H9 (cell line): ENCODE measurements around the gene APOBEC3A. TPM values are rescaled to one million over a fixed set of nuclear protein-coding genes. Genes with fewer than 3 reads are reported as not detected.

Experiments
- DNase-seq: peaks from one replicate; pipeline ENCODE4 v3.0.0-alpha.2; 2017
- H2AFZ ChIP-seq: one replicate; pipeline ENCODE4 v1.6.1; 2013; ENCODE audit warnings: mild to moderate bottlenecking, low read length, control low read depth, moderate library complexity
- H2AK5ac ChIP-seq: 2 replicates; pipeline ENCODE4 v1.6.1; 2013; ENCODE audit warnings: low read length, control low read depth, mixed read lengths; ENCODE audit not compliant: insufficient read length
- H2BK120ac ChIP-seq: one replicate; pipeline ENCODE4 v1.6.1; 2013; ENCODE audit warnings: low read depth, mild to moderate bottlenecking, low read length, control low read depth, inconsistent platforms; ENCODE audit not compliant: poor library complexity, severe bottlenecking
- H2BK12ac ChIP-seq: 2 replicates; pipeline ENCODE4 v1.6.1; 2013; ENCODE audit warnings: low read length, control low read depth, mixed read lengths, low read depth; ENCODE audit not compliant: insufficient read length
- H2BK15ac ChIP-seq: 2 replicates; pipeline ENCODE4 v1.6.1; 2013; ENCODE audit warnings: low read depth, low read length, control low read depth
- H2BK20ac ChIP-seq: one replicate; pipeline ENCODE4 v1.6.1; 2013; ENCODE audit warnings: low read depth, mild to moderate bottlenecking, low read length, control low read depth, inconsistent platforms; ENCODE audit not compliant: poor library complexity, severe bottlenecking
- H2BK5ac ChIP-seq: 2 replicates; pipeline ENCODE4 v1.6.1; 2013; ENCODE audit warnings: low read length, control low read depth, mixed read lengths; ENCODE audit not compliant: insufficient read length
- H3K14ac ChIP-seq: 2 replicates; pipeline ENCODE4 v1.6.1; 2013; ENCODE audit warnings: low read length, control low read depth; ENCODE audit not compliant: insufficient read depth
- H3K18ac ChIP-seq: 2 replicates; pipeline ENCODE4 v1.6.1; 2013; ENCODE audit warnings: low read depth, mild to moderate bottlenecking, mixed read lengths, low read length, control low read depth; ENCODE audit not compliant: insufficient read length
- H3K23ac ChIP-seq: 2 replicates; pipeline ENCODE4 v1.6.1; 2013; ENCODE audit warnings: low read length, control low read depth, mixed read lengths, low read depth; ENCODE audit not compliant: insufficient read length
- H3K23me2 ChIP-seq: 2 replicates; pipeline ENCODE4 v1.6.1; 2013; ENCODE audit warnings: low read depth, mild to moderate bottlenecking, mixed read lengths, low read length, control low read depth; ENCODE audit not compliant: insufficient read length, poor library complexity, severe bottlenecking
- H3K27ac ChIP-seq: 2 replicates; pipeline ENCODE4 v1.5.1; 2013; ENCODE audit warnings: low read length, control low read depth, mixed read lengths, low read depth; ENCODE audit not compliant: insufficient read length
- H3K27me3 ChIP-seq: 2 replicates; pipeline ENCODE4 v1.6.1; 2013; ENCODE audit warnings: low read length, control low read depth, inconsistent platforms; ENCODE audit not compliant: insufficient read depth
- H3K4ac ChIP-seq: 2 replicates; pipeline ENCODE4 v1.6.1; 2013; ENCODE audit warnings: low read depth, mild to moderate bottlenecking, control low read depth, inconsistent platforms, low read length, moderate library complexity
- H3K4me1 ChIP-seq: 2 replicates; pipeline ENCODE4 v1.6.1; 2013; ENCODE audit warnings: low read length, control low read depth, inconsistent platforms; ENCODE audit not compliant: insufficient read depth
- H3K4me2 ChIP-seq: 2 replicates; pipeline ENCODE4 v1.6.1; 2013; ENCODE audit warnings: low read length, control low read depth, mixed read lengths; ENCODE audit not compliant: insufficient read length, insufficient read depth
- H3K56ac ChIP-seq: 2 replicates; pipeline ENCODE4 v1.6.1; 2013; ENCODE audit warnings: low read depth, mild to moderate bottlenecking, mixed read lengths, low read length, control low read depth; ENCODE audit not compliant: insufficient read length
- H3K79me1 ChIP-seq: 2 replicates; pipeline ENCODE4 v1.6.1; 2013; ENCODE audit warnings: low read depth, mild to moderate bottlenecking, moderate library complexity, low read length, control low read depth, inconsistent platforms; ENCODE audit not compliant: insufficient read depth, poor library complexity, severe bottlenecking
- H3K79me2 ChIP-seq: 2 replicates; pipeline ENCODE4 v1.6.1; 2013; ENCODE audit warnings: low read length, control low read depth, inconsistent platforms; ENCODE audit not compliant: insufficient read depth
- H3K9ac ChIP-seq: 2 replicates; pipeline ENCODE4 v1.6.1; 2013; ENCODE audit warnings: low read length, control low read depth, mixed read lengths; ENCODE audit not compliant: insufficient read length; ENCODE audit errors: extremely low read depth
- H3K9me3 ChIP-seq: one replicate; pipeline ENCODE4 v1.6.1; 2013; ENCODE audit warnings: low read depth, low read length, inconsistent platforms; ENCODE audit not compliant: control insufficient read depth
- H3T11ph ChIP-seq: one replicate; pipeline ENCODE4 v1.6.1; 2013; ENCODE audit warnings: mild to moderate bottlenecking, low read length, control low read depth, inconsistent platforms
- H4K20me1 ChIP-seq: one replicate; pipeline ENCODE4 v1.6.1; 2013; ENCODE audit not compliant: control insufficient read depth, insufficient read length, insufficient read depth
- H4K5ac ChIP-seq: 2 replicates; pipeline ENCODE4 v1.6.1; 2013; ENCODE audit warnings: low read depth, mild to moderate bottlenecking, mixed read lengths, low read length, control low read depth; ENCODE audit not compliant: insufficient read length
- H4K8ac ChIP-seq: replicated peaks from 2 replicates; pipeline ENCODE4 v1.6.1; 2013; ENCODE audit warnings: low read length, control low read depth, mixed read lengths, low read depth; ENCODE audit not compliant: insufficient read length
- H4K91ac ChIP-seq: 2 replicates; pipeline ENCODE4 v1.6.1; 2013; ENCODE audit warnings: low read depth, mild to moderate bottlenecking, moderate library complexity, mixed read lengths, low read length, control low read depth; ENCODE audit not compliant: insufficient read length
- H3K27ac Mint-ChIP-seq, 3 experiments: 2 replicates in 2 of 3; 3 replicates in 1 of 3; pipeline ENCODE4 v1.8.0; 2020 to 2021; ENCODE audit warnings: mixed read lengths in 3 of 3, mild to moderate bottlenecking in 1 of 3, moderate library complexity in 1 of 3
- H3K27me3 Mint-ChIP-seq: 2 replicates; pipeline ENCODE4 v1.8.0; 2021; ENCODE audit warnings: low read depth, mild to moderate bottlenecking, moderate library complexity, mixed read lengths
- H3K36me3 Mint-ChIP-seq, 3 experiments: 2 replicates in 2 of 3; 3 replicates in 1 of 3; pipeline ENCODE4 v1.8.0; 2020 to 2021; ENCODE audit warnings: low read depth in 3 of 3, mixed read lengths in 3 of 3; ENCODE audit not compliant: insufficient read depth in 1 of 3
- H3K4me1 Mint-ChIP-seq, 2 experiments: 2 replicates each; pipeline ENCODE4 v1.8.0; 2020; ENCODE audit warnings: mixed read lengths in 2 of 2
- H3K4me3 Mint-ChIP-seq, 2 experiments: 2 replicates in 1 of 2; 3 replicates in 1 of 2; pipeline ENCODE4 v1.8.0; 2020 to 2021; ENCODE audit warnings: mild to moderate bottlenecking in 2 of 2, mixed read lengths in 2 of 2, moderate library complexity in 1 of 2
- H3K9me3 Mint-ChIP-seq, 2 experiments: 2 replicates in 1 of 2; 3 replicates in 1 of 2; pipeline ENCODE4 v1.8.0; 2020; ENCODE audit warnings: mild to moderate bottlenecking in 2 of 2, mixed read lengths in 2 of 2, moderate library complexity in 1 of 2
- CTCF ChIP-seq: fragments of 200-600 bp; sonication (generic); conservative IDR thresholded peaks from 3 replicates; pipeline ENCODE4 v1.8.0; 2021; ENCODE audit warnings: antibody characterized with exemption, mild to moderate bottlenecking
- WGBS: extraction: QIAGEN DNeasy Blood & Tissue Kit; methylation state at CpG from one replicate; pipeline ENCODE4 v1.1.7; 2013; ENCODE audit warnings: missing lambda C conversion rate, low lambda C conversion rate, mixed read lengths; ENCODE audit not compliant: insufficient read length; ENCODE audit errors: extremely low coverage; 5-methylcytosine and 5-hydroxymethylcytosine counted together
- total RNA-seq: library from RNA; stranded (reverse); gene quantifications from 2 replicates; pipeline ENCODE4 v1.2.1, GENCODE V29; 2021

The APOBEC3A gene
- total RNA-seq, 1 experiment from 2014 or later: not detected

GRCh38 chr22:38946771-38947170, 10.6 kb upstream of the APOBEC3A start:
- no peak overlapping the region for H3K27ac ChIP-seq
- no peak overlapping the region for H3K14ac ChIP-seq
- no peaks in the 10 kb centered on the region for H3K9me3 ChIP-seq
- no peaks in the 10 kb centered on the region; a peak in 1 of 5 replicates for H3K9me3 Mint-ChIP-seq
- H3K4me2 ChIP-seq: no peak overlapping the region
- H3K27me3 ChIP-seq: no peaks in the 10 kb centered on the region
- H2BK12ac ChIP-seq: no peak overlapping the region
- no peaks in the 10 kb centered on the region for H3K36me3 Mint-ChIP-seq
- H4K20me1 ChIP-seq: no peaks in the 10 kb centered on the region
- no peak overlapping the region for H2BK20ac ChIP-seq
- no peak overlapping the region for H3K56ac ChIP-seq
- H3K9ac ChIP-seq: no peak overlapping the region
- DNase-seq: peak; percentile 30
- H3K79me1 ChIP-seq: no peaks in the 10 kb centered on the region
- no peak overlapping the region for H3K23ac ChIP-seq
- H3T11ph ChIP-seq: no peak overlapping the region
- H4K91ac ChIP-seq: no peak overlapping the region
- H3K27me3 Mint-ChIP-seq: peaks cover 35% of the 10 kb centered on the region
- H2BK5ac ChIP-seq: no peak overlapping the region
- TF ChIP-seq CTCF: no peak
- H3K4ac ChIP-seq: no peak overlapping the region
- WGBS: no CpG with 5 or more reads among the region's 8 CpGs
- H3K23me2 ChIP-seq: no peaks in the 10 kb centered on the region
- H2AK5ac ChIP-seq: no peak overlapping the region
- no peak overlapping the region for H2AFZ ChIP-seq
- H3K4me3 Mint-ChIP-seq: no peak overlapping the region
- no peak overlapping the region for H2BK120ac ChIP-seq
- H3K4me1 ChIP-seq: no peaks in the 10 kb centered on the region
- H2BK15ac ChIP-seq: no peak overlapping the region
- H4K5ac ChIP-seq: no peak overlapping the region
- peak overlapping the region in 1 of 3 experiments; percentile 13; a peak in 1 of 7 replicates for H3K27ac Mint-ChIP-seq
- peaks cover 20 to 29% of the 10 kb centered on the region in 2 experiments for H3K4me1 Mint-ChIP-seq
- no peak overlapping the region for H4K8ac ChIP-seq
- H3K18ac ChIP-seq: no peak overlapping the region
- H3K79me2 ChIP-seq: no peaks in the 10 kb centered on the region
